Measurements from ENCODE around the gene CLSTN1. TPM values are rescaled to one million over a fixed set of nuclear protein-coding genes. Genes with fewer than 3 reads are reported as not detected.

The CLSTN1 gene
- total RNA-seq, 1 donor from 2014 or later = 181 TPM

DNA sequence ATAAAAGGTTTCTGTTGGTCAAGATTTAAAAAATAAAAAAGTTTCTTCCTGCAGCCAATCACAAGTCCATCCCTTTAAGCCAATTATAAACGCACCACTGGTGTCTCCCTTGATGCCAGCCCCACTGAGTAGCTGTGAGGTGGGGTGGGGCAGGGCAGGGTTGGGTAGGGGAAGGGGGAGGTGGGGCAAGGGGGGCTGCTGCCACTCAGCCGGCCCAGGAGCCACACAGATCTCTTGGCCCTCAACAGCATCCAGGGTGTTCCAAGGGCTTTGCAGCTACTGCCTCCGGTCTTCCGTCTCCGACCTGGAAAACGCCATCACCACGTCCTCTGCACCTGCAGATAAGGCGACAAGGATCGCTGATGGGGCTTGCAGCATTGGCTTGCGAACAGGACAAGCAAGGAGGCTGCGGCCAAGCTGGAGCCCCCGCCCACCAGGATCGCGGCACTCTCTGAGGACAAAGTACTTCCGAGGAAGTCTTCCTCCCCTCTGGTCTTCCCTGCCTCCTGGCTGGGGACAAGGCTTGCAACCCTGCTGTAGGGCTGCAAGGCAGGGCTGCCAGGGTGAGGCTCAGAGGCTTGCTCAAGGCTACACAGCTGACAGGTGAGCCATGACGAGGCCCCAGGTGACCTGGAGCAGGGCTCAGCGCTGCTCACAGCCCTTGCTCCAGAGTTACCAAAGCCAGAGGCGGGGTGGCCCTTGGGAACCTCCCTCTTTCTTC, 26.8 kb upstream of the CLSTN1 start:
- Mint-ChIP-seq H3K9me3 (ENCODE audit: unreplicated experiment) (peaks cover 3% of the 10 kb centered on the region), H3K4me3 (ENCODE audit: unreplicated experiment) (no peak overlapping the region)
- no peak overlapping the region for H3K4me2 ChIP-seq (ENCODE audit: low read length)

DNA sequence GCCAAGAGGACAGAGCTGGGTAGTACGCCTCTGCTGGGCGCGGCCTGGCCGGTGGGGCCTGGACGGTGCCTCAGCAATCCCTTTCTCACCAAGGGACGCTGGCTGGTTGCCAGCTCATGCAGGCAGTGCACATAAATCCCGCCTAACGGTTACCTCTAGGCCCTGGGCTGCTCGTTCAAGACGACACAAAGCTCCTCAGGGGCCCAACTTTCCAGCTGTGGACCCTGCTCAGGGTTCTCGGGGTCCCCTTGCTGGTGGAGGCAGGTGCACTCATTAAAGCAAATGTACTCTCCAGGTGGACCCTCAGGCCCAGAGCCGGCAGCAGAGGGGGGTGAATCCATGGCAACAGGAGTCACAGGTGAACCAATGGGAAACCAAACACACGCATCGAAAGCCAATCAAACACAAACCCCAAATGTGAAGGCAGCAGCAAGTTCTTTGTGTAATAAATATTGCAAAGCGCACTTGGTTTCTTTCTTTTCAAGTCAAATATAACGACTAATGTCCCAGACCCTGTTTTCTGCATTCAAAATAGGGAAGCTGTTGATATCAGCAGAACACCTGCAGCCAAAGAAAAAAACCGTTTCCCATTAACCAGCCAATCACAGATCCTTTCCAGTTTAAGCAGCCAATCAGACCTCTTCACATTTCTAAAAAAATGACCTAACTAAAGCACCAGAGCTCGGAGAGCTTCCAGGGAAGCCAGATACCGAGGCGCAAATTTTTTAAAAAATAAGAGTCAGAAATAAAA, 26.1 kb upstream of the CLSTN1 start:
- Mint-ChIP-seq H3K9me3 (ENCODE audit: unreplicated experiment) (peaks cover 3% of the 10 kb centered on the region), H3K27ac (ENCODE audit: unreplicated experiment) (no peak overlapping the region), H3K27me3 (ENCODE audit: low read depth, unreplicated experiment) (no peaks in the 10 kb centered on the region), H3K36me3 (ENCODE audit: low read depth, unreplicated experiment) (peaks cover 12% of the 10 kb centered on the region), H3K4me1 (ENCODE audit: low read depth, unreplicated experiment) (peaks cover 11% of the 10 kb centered on the region), H3K4me3 (ENCODE audit: unreplicated experiment) (no peak overlapping the region)
- Histone ChIP-seq H3K4me1 (ENCODE audit: insufficient read depth, low read length) (peaks cover 6% of the 10 kb centered on the region), H3K4me2 (ENCODE audit: low read length) (no peak overlapping the region), H2AFZ (ENCODE audit: low read depth, low read length) (no peak overlapping the region), H3K27me3 (ENCODE audit: insufficient read depth, low read length) (no peaks in the 10 kb centered on the region), H3K36me3 (ENCODE audit: insufficient read depth, low read length) (no peaks in the 10 kb centered on the region), H4K20me1 (ENCODE audit: insufficient read depth, low read length) (peaks cover 4% of the 10 kb centered on the region), H3K9me3 (ENCODE audit: insufficient read depth, low read depth, low read length) (no peaks in the 10 kb centered on the region), H3K4me3 (ENCODE audit: insufficient read depth, low read depth, low read length) (no peak overlapping the region), H3K79me2 (ENCODE audit: insufficient read depth, low read length) (no peaks in the 10 kb centered on the region), H3K27ac (ENCODE audit: low read depth, low read length) (no peak overlapping the region), H3K9ac (ENCODE audit: low read length) (no peak overlapping the region)
- TF ChIP-seq EZH2 (IDR thresholded peaks at IDR 0.05; ENCODE audit: insufficient read depth, low read length) = no peak
- TF ChIP-seq, protein P1, sequence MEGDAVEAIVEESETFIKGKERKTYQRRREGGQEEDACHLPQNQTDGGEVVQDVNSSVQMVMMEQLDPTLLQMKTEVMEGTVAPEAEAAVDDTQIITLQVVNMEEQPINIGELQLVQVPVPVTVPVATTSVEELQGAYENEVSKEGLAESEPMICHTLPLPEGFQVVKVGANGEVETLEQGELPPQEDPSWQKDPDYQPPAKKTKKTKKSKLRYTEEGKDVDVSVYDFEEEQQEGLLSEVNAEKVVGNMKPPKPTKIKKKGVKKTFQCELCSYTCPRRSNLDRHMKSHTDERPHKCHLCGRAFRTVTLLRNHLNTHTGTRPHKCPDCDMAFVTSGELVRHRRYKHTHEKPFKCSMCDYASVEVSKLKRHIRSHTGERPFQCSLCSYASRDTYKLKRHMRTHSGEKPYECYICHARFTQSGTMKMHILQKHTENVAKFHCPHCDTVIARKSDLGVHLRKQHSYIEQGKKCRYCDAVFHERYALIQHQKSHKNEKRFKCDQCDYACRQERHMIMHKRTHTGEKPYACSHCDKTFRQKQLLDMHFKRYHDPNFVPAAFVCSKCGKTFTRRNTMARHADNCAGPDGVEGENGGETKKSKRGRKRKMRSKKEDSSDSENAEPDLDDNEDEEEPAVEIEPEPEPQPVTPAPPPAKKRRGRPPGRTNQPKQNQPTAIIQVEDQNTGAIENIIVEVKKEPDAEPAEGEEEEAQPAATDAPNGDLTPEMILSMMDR (IDR thresholded peaks at IDR 0.05; ENCODE audit: insufficient read depth, low read depth, low read length) = no peak
- no peak for DNase-seq (ENCODE audit: low read depth)
- no peak for FAIRE-seq

More for the DNA sequence above, 26.8 kb upstream of the CLSTN1 start:
- H3K4me1 Mint-ChIP-seq (ENCODE audit: low read depth, unreplicated experiment) = peaks cover 11% of the 10 kb centered on the region
- H3K4me1 ChIP-seq (ENCODE audit: insufficient read depth, low read length) = peaks cover 6% of the 10 kb centered on the region
- no peak overlapping the region for H3K27ac Mint-ChIP-seq (ENCODE audit: unreplicated experiment)
- H3K27me3 ChIP-seq (ENCODE audit: insufficient read depth, low read length) = no peaks in the 10 kb centered on the region
- no peak overlapping the region for H2AFZ ChIP-seq (ENCODE audit: low read depth, low read length)
- H3K9ac ChIP-seq (ENCODE audit: low read length) = no peak overlapping the region
- H3K9me3 ChIP-seq (ENCODE audit: insufficient read depth, low read depth, low read length) = no peaks in the 10 kb centered on the region
- no peak overlapping the region for H3K27ac ChIP-seq (ENCODE audit: low read depth, low read length)
- no peak overlapping the region for H3K4me3 ChIP-seq (ENCODE audit: insufficient read depth, low read depth, low read length)
- no peak for FAIRE-seq
- H3K36me3 ChIP-seq (ENCODE audit: insufficient read depth, low read length) = no peaks in the 10 kb centered on the region
- DNase-seq (ENCODE audit: low read depth) = no peak
- TF ChIP-seq EZH2 (IDR thresholded peaks at IDR 0.05; ENCODE audit: insufficient read depth, low read length) = no peak
- TF ChIP-seq, protein P1 (IDR thresholded peaks at IDR 0.05; ENCODE audit: insufficient read depth, low read depth, low read length) = no peak
- H3K36me3 Mint-ChIP-seq (ENCODE audit: low read depth, unreplicated experiment) = peaks cover 16% of the 10 kb centered on the region
- peaks cover 4% of the 10 kb centered on the region for H4K20me1 ChIP-seq (ENCODE audit: insufficient read depth, low read length)
- H3K79me2 ChIP-seq (ENCODE audit: insufficient read depth, low read length) = no peaks in the 10 kb centered on the region
- H3K27me3 Mint-ChIP-seq (ENCODE audit: low read depth, unreplicated experiment) = no peaks in the 10 kb centered on the region

All from astrocyte (in vitro differentiated cells and primary cell).